ENCODE results near the gene DRP2.

DRP2 gene

GRCh38 chrX:101241531-101241930, 21.9 kb downstream of the DRP2 start:
- no peaks in the 10 kb centered on the region for H3K27me3 ChIP-seq (ENCODE audit: insufficient read depth, low read length)
- no peak overlapping the region for H2AFZ ChIP-seq (ENCODE audit: low read length, unreplicated experiment)
- H3K36me3 ChIP-seq (ENCODE audit: insufficient read depth, low read length), result no peaks in the 10 kb centered on the region
- H3K4me1 ChIP-seq (ENCODE audit: control insufficient read depth, insufficient read depth, low read length, unreplicated experiment), result no peaks in the 10 kb centered on the region
- H3K27ac ChIP-seq (ENCODE audit: low read depth, low read length), result no peak overlapping the region
- H3K79me2 ChIP-seq (ENCODE audit: control insufficient read depth, insufficient read depth, low read length, unreplicated experiment), result no peaks in the 10 kb centered on the region
- no peak overlapping the region for H3K4me3 ChIP-seq (ENCODE audit: low read depth, low read length)

- Histone ChIP-seq H2AFZ (ENCODE audit: low read length, unreplicated experiment) (no peak overlapping the region), H3K4me3 (ENCODE audit: low read depth, low read length) (no peak overlapping the region), H3K36me3 (ENCODE audit: insufficient read depth, low read length) (no peaks in the 10 kb centered on the region), H3K27me3 (ENCODE audit: insufficient read depth, low read length) (no peaks in the 10 kb centered on the region), H3K79me2 (ENCODE audit: control insufficient read depth, insufficient read depth, low read length, unreplicated experiment) (no peaks in the 10 kb centered on the region), H3K4me1 (ENCODE audit: control insufficient read depth, insufficient read depth, low read length, unreplicated experiment) (peaks cover 3% of the 10 kb centered on the region), H3K27ac (ENCODE audit: low read depth, low read length) (no peak overlapping the region)
Observed at GRCh38 chrX:101252634-101253033, 33.0 kb downstream of the DRP2 start.

- Histone ChIP-seq H3K4me1 (ENCODE audit: control insufficient read depth, insufficient read depth, low read length, unreplicated experiment) (peaks cover 5% of the 10 kb centered on the region), H3K27me3 (ENCODE audit: insufficient read depth, low read length) (no peaks in the 10 kb centered on the region), H3K79me2 (ENCODE audit: control insufficient read depth, insufficient read depth, low read length, unreplicated experiment) (no peaks in the 10 kb centered on the region), H3K27ac (ENCODE audit: low read depth, low read length) (no peak overlapping the region), H3K4me3 (ENCODE audit: low read depth, low read length) (no peak overlapping the region), H2AFZ (ENCODE audit: low read length, unreplicated experiment) (no peak overlapping the region), H3K36me3 (ENCODE audit: insufficient read depth, low read length) (no peaks in the 10 kb centered on the region)
Observed at GRCh38 chrX:101257448-101258258, 38.1 kb downstream of the DRP2 start.

DNA sequence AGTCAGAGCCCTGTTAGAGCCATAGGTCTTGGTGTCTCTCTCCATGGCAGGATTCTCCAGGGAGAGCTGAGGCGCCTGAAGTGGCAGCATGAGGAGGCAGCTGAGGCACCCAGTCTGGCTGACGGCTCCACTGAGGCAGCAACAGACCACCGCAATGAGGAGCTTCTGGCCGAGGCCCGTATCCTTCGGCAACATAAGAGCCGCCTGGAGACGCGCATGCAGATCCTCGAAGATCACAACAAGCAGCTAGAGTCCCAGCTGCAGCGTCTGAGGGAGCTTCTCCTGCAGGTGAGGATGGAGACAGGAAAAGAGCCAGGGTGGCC, 38.6 kb downstream of the DRP2 start:
- H3K79me2 ChIP-seq (ENCODE audit: control insufficient read depth, insufficient read depth, low read length, unreplicated experiment), result no peaks in the 10 kb centered on the region
- no peaks in the 10 kb centered on the region for H3K27me3 ChIP-seq (ENCODE audit: insufficient read depth, low read length)

DNA sequence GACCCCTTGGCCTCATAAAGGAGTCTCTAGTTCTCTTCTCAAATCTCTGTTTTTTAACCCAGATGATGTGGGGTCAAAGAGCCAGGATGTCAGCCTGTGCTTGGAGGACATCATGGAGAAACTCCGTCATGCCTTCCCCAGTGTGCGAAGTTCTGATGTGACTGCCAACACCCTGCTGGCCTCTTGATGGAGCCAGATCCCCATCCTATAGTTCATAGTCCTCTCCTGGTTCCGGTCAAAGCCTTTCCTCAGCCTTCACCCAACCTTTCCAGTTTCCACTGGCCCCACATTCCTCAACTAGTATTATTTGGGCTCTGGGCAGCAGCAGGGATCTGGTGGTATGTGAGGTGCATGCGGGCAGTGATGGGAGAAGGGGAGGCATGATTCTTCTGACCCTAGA, 40.8 kb downstream of the DRP2 start:
- Histone ChIP-seq H2AFZ (ENCODE audit: low read length, unreplicated experiment) (no peak overlapping the region), H3K4me3 (ENCODE audit: low read depth, low read length) (no peak overlapping the region), H3K4me1 (ENCODE audit: control insufficient read depth, insufficient read depth, low read length, unreplicated experiment) (peaks cover 6% of the 10 kb centered on the region), H3K36me3 (ENCODE audit: insufficient read depth, low read length) (no peaks in the 10 kb centered on the region), H3K79me2 (ENCODE audit: control insufficient read depth, insufficient read depth, low read length, unreplicated experiment) (no peaks in the 10 kb centered on the region), H3K27me3 (ENCODE audit: insufficient read depth, low read length) (no peaks in the 10 kb centered on the region), H3K27ac (ENCODE audit: low read depth, low read length) (no peak overlapping the region)

More for the DNA sequence above, 38.6 kb downstream of the DRP2 start:
- Histone ChIP-seq H3K4me1 (ENCODE audit: control insufficient read depth, insufficient read depth, low read length, unreplicated experiment) (peaks cover 5% of the 10 kb centered on the region), H3K27ac (ENCODE audit: low read depth, low read length) (no peak overlapping the region), H3K36me3 (ENCODE audit: insufficient read depth, low read length) (no peaks in the 10 kb centered on the region), H2AFZ (ENCODE audit: low read length, unreplicated experiment) (no peak overlapping the region), H3K4me3 (ENCODE audit: low read depth, low read length) (no peak overlapping the region)

DNA sequence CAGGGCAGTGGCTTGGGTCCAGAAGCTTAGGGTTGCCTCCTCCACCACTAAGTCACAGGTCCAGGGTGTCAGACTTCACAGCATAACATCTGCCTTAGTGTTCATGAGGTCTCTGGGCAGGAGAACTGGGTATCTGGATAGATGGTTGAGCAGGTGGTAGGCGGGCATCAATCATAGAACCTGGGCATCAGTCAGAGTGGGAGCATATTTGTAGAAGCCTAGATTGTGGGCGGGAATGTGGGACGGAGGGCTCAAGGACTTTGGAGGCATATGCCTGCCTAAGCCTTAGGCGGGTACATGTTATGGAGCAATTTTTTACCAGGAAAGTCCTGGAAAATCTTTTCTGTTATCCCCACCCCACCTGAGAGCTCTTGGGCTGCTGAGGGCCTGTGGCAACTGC, 43.0 kb downstream of the DRP2 start:
- H3K79me2 ChIP-seq (ENCODE audit: control insufficient read depth, insufficient read depth, low read length, unreplicated experiment), result no peaks in the 10 kb centered on the region
- H3K36me3 ChIP-seq (ENCODE audit: insufficient read depth, low read length), result no peaks in the 10 kb centered on the region
- H2AFZ ChIP-seq (ENCODE audit: low read length, unreplicated experiment), result no peak overlapping the region
- no peaks in the 10 kb centered on the region for H3K27me3 ChIP-seq (ENCODE audit: insufficient read depth, low read length)
- peaks cover 16% of the 10 kb centered on the region for H3K4me1 ChIP-seq (ENCODE audit: control insufficient read depth, insufficient read depth, low read length, unreplicated experiment)
- no peak overlapping the region for H3K27ac ChIP-seq (ENCODE audit: low read depth, low read length)
- no peak overlapping the region for H3K4me3 ChIP-seq (ENCODE audit: low read depth, low read length)

- no peaks in the 10 kb centered on the region for H3K79me2 ChIP-seq (ENCODE audit: control insufficient read depth, insufficient read depth, low read length, unreplicated experiment)
- H3K27me3 ChIP-seq (ENCODE audit: insufficient read depth, low read length), result no peaks in the 10 kb centered on the region
- no peak overlapping the region for H3K27ac ChIP-seq (ENCODE audit: low read depth, low read length)
Observed at GRCh38 chrX:101263766-101264165, 44.2 kb downstream of the DRP2 start.

DNA sequence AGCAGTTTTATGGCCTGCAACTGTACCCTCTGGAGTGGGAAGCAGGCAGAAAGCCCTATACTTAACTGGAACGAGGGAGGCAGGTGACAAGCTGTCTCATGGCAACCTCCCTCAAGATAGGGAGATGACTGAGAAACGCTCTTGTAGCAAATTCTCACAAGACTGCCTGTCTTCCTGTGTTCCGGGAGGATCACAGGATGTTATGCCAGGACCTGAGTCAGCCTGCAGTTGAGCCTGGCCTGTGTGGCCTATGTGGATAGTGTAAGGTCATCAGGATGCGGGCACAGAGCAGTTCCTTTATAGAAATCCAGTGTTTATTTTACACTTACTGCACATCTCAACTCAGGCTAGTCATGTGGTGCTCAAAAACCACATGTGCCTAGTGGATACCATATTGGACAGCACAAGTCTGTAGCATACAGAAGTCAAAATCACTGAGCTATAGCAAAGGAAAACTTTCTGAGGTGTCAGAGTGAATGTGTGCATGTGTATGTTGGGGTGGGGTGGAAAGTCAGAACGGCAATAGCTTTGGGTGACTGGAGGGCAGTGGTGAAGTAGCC, 46.4 kb downstream of the DRP2 start:
- Histone ChIP-seq H3K27ac (ENCODE audit: low read depth, low read length) (peak overlapping the region; percentile 53), H3K4me1 (ENCODE audit: control insufficient read depth, insufficient read depth, low read length, unreplicated experiment) (peaks cover 13% of the 10 kb centered on the region), H3K27me3 (ENCODE audit: insufficient read depth, low read length) (no peaks in the 10 kb centered on the region), H2AFZ (ENCODE audit: low read length, unreplicated experiment) (peak overlapping the region; percentile 15), H3K79me2 (ENCODE audit: control insufficient read depth, insufficient read depth, low read length, unreplicated experiment) (no peaks in the 10 kb centered on the region), H3K36me3 (ENCODE audit: insufficient read depth, low read length) (no peaks in the 10 kb centered on the region), H3K4me3 (ENCODE audit: low read depth, low read length) (no peak overlapping the region)

More at GRCh38 chrX:101263766-101264165, 44.2 kb downstream of the DRP2 start:
- Histone ChIP-seq H3K4me1 (ENCODE audit: control insufficient read depth, insufficient read depth, low read length, unreplicated experiment) (peaks cover 13% of the 10 kb centered on the region), H2AFZ (ENCODE audit: low read length, unreplicated experiment) (no peak overlapping the region), H3K36me3 (ENCODE audit: insufficient read depth, low read length) (no peaks in the 10 kb centered on the region), H3K4me3 (ENCODE audit: low read depth, low read length) (no peak overlapping the region)

- Histone ChIP-seq H3K79me2 (ENCODE audit: control insufficient read depth, insufficient read depth, low read length, unreplicated experiment) (no peaks in the 10 kb centered on the region), H3K27ac (ENCODE audit: low read depth, low read length) (no peak overlapping the region), H3K4me3 (ENCODE audit: low read depth, low read length) (no peak overlapping the region), H3K4me1 (ENCODE audit: control insufficient read depth, insufficient read depth, low read length, unreplicated experiment) (no peaks in the 10 kb centered on the region), H2AFZ (ENCODE audit: low read length, unreplicated experiment) (no peak overlapping the region), H3K36me3 (ENCODE audit: insufficient read depth, low read length) (no peaks in the 10 kb centered on the region), H3K27me3 (ENCODE audit: insufficient read depth, low read length) (no peaks in the 10 kb centered on the region)
Observed at GRCh38 chrX:101274198-101274597, 54.6 kb downstream of the DRP2 start.

- no peak overlapping the region for H3K27ac ChIP-seq (ENCODE audit: low read depth, low read length)
- H3K79me2 ChIP-seq (ENCODE audit: control insufficient read depth, insufficient read depth, low read length, unreplicated experiment), result no peaks in the 10 kb centered on the region
- no peak overlapping the region for H3K4me3 ChIP-seq (ENCODE audit: low read depth, low read length)
- H3K27me3 ChIP-seq (ENCODE audit: insufficient read depth, low read length), result no peaks in the 10 kb centered on the region
- H3K4me1 ChIP-seq (ENCODE audit: control insufficient read depth, insufficient read depth, low read length, unreplicated experiment), result no peaks in the 10 kb centered on the region
- no peak overlapping the region for H2AFZ ChIP-seq (ENCODE audit: low read length, unreplicated experiment)
- H3K36me3 ChIP-seq (ENCODE audit: insufficient read depth, low read length), result no peaks in the 10 kb centered on the region
Observed at GRCh38 chrX:101276238-101276637, 56.7 kb downstream of the DRP2 start.

- H3K79me2 ChIP-seq (ENCODE audit: control insufficient read depth, insufficient read depth, low read length, unreplicated experiment), result no peaks in the 10 kb centered on the region
- no peak overlapping the region for H2AFZ ChIP-seq (ENCODE audit: low read length, unreplicated experiment)
- H3K4me3 ChIP-seq (ENCODE audit: low read depth, low read length), result no peak overlapping the region
- H3K27me3 ChIP-seq (ENCODE audit: insufficient read depth, low read length), result no peaks in the 10 kb centered on the region
- no peak overlapping the region for H3K27ac ChIP-seq (ENCODE audit: low read depth, low read length)
- H3K36me3 ChIP-seq (ENCODE audit: insufficient read depth, low read length), result no peaks in the 10 kb centered on the region
- H3K4me1 ChIP-seq (ENCODE audit: control insufficient read depth, insufficient read depth, low read length, unreplicated experiment), result no peaks in the 10 kb centered on the region
Observed at GRCh38 chrX:101287402-101287801, 67.8 kb downstream of the DRP2 start.

All from ACC112 (cell line).